Measurements from ENCODE around the gene FGF18. TPM values are rescaled to one million over a fixed set of nuclear protein-coding genes. Genes with fewer than 3 reads are reported as not detected.

FGF18 gene
- total RNA-seq, 4 donors from 2014 or later = 0.66 to 0.91 (median 0.86) TPM; not detected in 1

- Histone ChIP-seq H3K27me3 (peaks cover 0 to 31% (median 0%) of the 10 kb centered on the region in 4 donors), H3K9me3 (no peaks in the 10 kb centered on the region), H3K27ac (replicated peaks in 1 of 4) (peak overlapping the region in 2 of 4 donors; percentile 17 to 31), H3K4me3 (peak overlapping the region; percentile 45 to 62 (median 52)), H3K36me3 (no peaks in the 10 kb centered on the region), H3K4me1 (peaks cover 27 to 37% (median 34%) of the 10 kb centered on the region in 4 donors)
- 2% methylated on average over 31 of the region's 65 CpGs for WGBS
- DNase-seq (ENCODE audit: extremely low spot score) = peak; percentile 94
- intact Hi-C loops (cut with DNase I) = loop anchor here (10.0 kb wide), 1 partner anchor 194 kb away; no protein-coding TSS in a partner anchor
- TF ChIP-seq POLR2AphosphoS5 (IDR thresholded peaks at IDR 0.05) = no peak
These were observed 1.2 kb downstream of the FGF18 start for GRCh38 chr5:171420431-171421241.

- Histone ChIP-seq H3K9me3 (no peaks in the 10 kb centered on the region), H3K4me3 (peak overlapping the region; percentile 45 to 62 (median 52)), H3K4me1 (peaks cover 27 to 37% (median 34%) of the 10 kb centered on the region in 4 donors), H3K27ac (replicated peaks in 1 of 4) (peak overlapping the region in 1 of 4 donors; percentile 6), H3K27me3 (peaks cover 0 to 31% (median 0%) of the 10 kb centered on the region in 4 donors), H3K36me3 (no peaks in the 10 kb centered on the region)
- WGBS = 64% methylated on average over 16 of the region's 16 CpGs
- intact Hi-C loops (cut with DNase I) = loop anchor here (10.0 kb wide), 1 partner anchor 193 kb away; no protein-coding TSS in a partner anchor
- DNase-seq (ENCODE audit: extremely low spot score) = peak; percentile 90
- TF ChIP-seq POLR2AphosphoS5 (IDR thresholded peaks at IDR 0.05) = no peak
- no peak for TF ChIP-seq CTCF (IDR thresholded peaks at IDR 0.05)
- TF ChIP-seq POLR2A (IDR thresholded peaks at IDR 0.05; ENCODE audit: low read depth) = no peak
- no peak for TF ChIP-seq EP300 (IDR thresholded peaks at IDR 0.05)
These were observed 2.1 kb downstream of the FGF18 start for GRCh38 chr5:171421331-171422262.

GRCh38 chr5:171422495-171422894 is 3.0 kb downstream of the FGF18 start:
- Histone ChIP-seq H3K36me3 (no peaks in the 10 kb centered on the region), H3K27ac (replicated peaks in 1 of 4) (no peak overlapping the region), H3K4me3 (no peak overlapping the region), H3K9me3 (no peaks in the 10 kb centered on the region), H3K27me3 (peaks cover 0 to 31% (median 0%) of the 10 kb centered on the region in 4 donors), H3K4me1 (peaks cover 27 to 37% (median 34%) of the 10 kb centered on the region in 4 donors)
- TF ChIP-seq POLR2AphosphoS5 (IDR thresholded peaks at IDR 0.05) (no peak), CTCF (IDR thresholded peaks at IDR 0.05) (no peak), EP300 (IDR thresholded peaks at IDR 0.05) (no peak), POLR2A (IDR thresholded peaks at IDR 0.05; ENCODE audit: low read depth) (no peak)
- DNase-seq (ENCODE audit: extremely low spot score) = no peak
- WGBS = no CpG with 5 or more reads among the region's 2 CpGs
- intact Hi-C loops (cut with DNase I) = loop anchor here (10.0 kb wide), 1 partner anchor 192 kb away; no protein-coding TSS in a partner anchor

GRCh38 chr5:171422902-171423663 is 3.6 kb downstream of the FGF18 start:
- 92% methylated on average over 26 of the region's 26 CpGs for WGBS
- Histone ChIP-seq H3K4me1 (peaks cover 27 to 37% (median 34%) of the 10 kb centered on the region in 4 donors), H3K9me3 (no peaks in the 10 kb centered on the region), H3K27me3 (peaks cover 0 to 31% (median 0%) of the 10 kb centered on the region in 4 donors), H3K27ac (replicated peaks in 1 of 4) (no peak overlapping the region), H3K36me3 (no peaks in the 10 kb centered on the region), H3K4me3 (no peak overlapping the region)
- TF ChIP-seq POLR2A (IDR thresholded peaks at IDR 0.05; ENCODE audit: low read depth) = no peak
- no peak for TF ChIP-seq CTCF (IDR thresholded peaks at IDR 0.05)
- TF ChIP-seq POLR2AphosphoS5 (IDR thresholded peaks at IDR 0.05) = no peak
- TF ChIP-seq EP300 (IDR thresholded peaks at IDR 0.05) = no peak
- intact Hi-C loops (cut with DNase I) = loop anchor here (10.0 kb wide), 1 partner anchor 192 kb away; no protein-coding TSS in a partner anchor
- no peak for DNase-seq (ENCODE audit: extremely low spot score)
